HepG2 (cell line): ENCODE data around the gene EEF1AKMT3. TPM values are rescaled to one million over a fixed set of nuclear protein-coding genes. Genes with fewer than 3 reads are reported as not detected.

Experiments
- FIP1L1 ChIP-seq: fragments of 200-400 bp; formaldehyde crosslinking; IDR thresholded peaks from 2 replicates; pipeline ENCODE4 v1.6.1; 2018; ENCODE audit warnings: low read depth, mild to moderate bottlenecking, low read length, moderate library complexity, borderline replicate concordance; ENCODE audit not compliant: insufficient read depth
- FOSL2 ChIP-seq: sonication (generic); formaldehyde crosslinking; IDR thresholded peaks from 2 replicates; pipeline ENCODE4 v1.4.0; 2020; ENCODE audit warnings: missing genetic modification reagents
- HOXD1 ChIP-seq: sonication (generic); formaldehyde crosslinking; IDR thresholded peaks from 2 replicates; pipeline ENCODE4 v1.5.0; 2020; ENCODE audit warnings: missing genetic modification reagents
- MIXL1 ChIP-seq: IDR thresholded peaks from 2 replicates; pipeline ENCODE4 v1.6.1; 2016
- MXD4 ChIP-seq: IDR thresholded peaks from 2 replicates; pipeline ENCODE4 v1.6.1; 2016; ENCODE audit warnings: mild to moderate bottlenecking, missing biosample characterization, missing genetic modification reagents
- POLR2AphosphoS5 ChIP-seq: IDR thresholded peaks from 2 replicates; pipeline ENCODE4 v1.6.1; 2012; ENCODE audit warnings: low read depth, low read length
- POLR2G ChIP-seq: fragments of 200-400 bp; formaldehyde crosslinking; IDR thresholded peaks from 2 replicates; pipeline ENCODE4 v1.6.1; 2018; ENCODE audit warnings: mild to moderate bottlenecking, low read depth, low read length, moderate library complexity
- ZNF12 ChIP-seq: sonication (generic); formaldehyde crosslinking; IDR thresholded peaks from 2 replicates; pipeline ENCODE4 v1.5.0; 2020; ENCODE audit warnings: missing genetic modification reagents
- ZNF3 ChIP-seq: IDR thresholded peaks from 2 replicates; pipeline ENCODE4 v1.7.0; 2017; ENCODE audit warnings: inconsistent platforms
- ZNF614 ChIP-seq: IDR thresholded peaks from 2 replicates; pipeline ENCODE4 v1.6.1; 2018; ENCODE audit warnings: missing biosample characterization, missing genetic modification reagents, inconsistent platforms, borderline replicate concordance
- polyA plus RNA-seq, 8 experiments: library from polyadenylated mRNA; depleted of rRNA in 3 of 8; stranded (reverse) in 7 of 8; unstranded in 1 of 8; fragments of >200 nt; fragmentation: Illumina TruSeq in 4 of 8; extraction: Trizol in 4 of 8; gene quantifications; 2 replicates each; pipeline versions ENCODE4 v1.2.1 to v1.2.3, GENCODE V29; 2011 to 2016; ENCODE audit warnings: low read depth in 4 of 8, missing spikeins in 1 of 8, mixed read lengths in 1 of 8; ENCODE audit not compliant: insufficient read depth in 1 of 8
- total RNA-seq, 5 experiments: library from RNA; depleted of rRNA; stranded (reverse); fragments of >200 nt; fragmentation: Illumina TruSeq; extraction: Trizol; gene quantifications; 2 replicates each; pipeline ENCODE4 v1.2.3, GENCODE V29; 2016; ENCODE audit warnings: low read depth in 1 of 5
- TF ChIP-seq, protein P1 (sequence below): sonication (generic); formaldehyde crosslinking; IDR thresholded peaks from 2 replicates; pipeline ENCODE4 v1.5.1; 2020; ENCODE audit warnings: mild to moderate bottlenecking, missing genetic modification reagents, moderate library complexity
- TF ChIP-seq, protein P2 (sequence below): sonication (generic); formaldehyde crosslinking; IDR thresholded peaks from 2 replicates; pipeline ENCODE4 v1.4.0; 2020; ENCODE audit warnings: missing genetic modification reagents, low read depth, mild to moderate bottlenecking, borderline replicate concordance
- TF ChIP-seq, protein P3 (sequence below): sonication (generic); formaldehyde crosslinking; IDR thresholded peaks from 2 replicates; pipeline ENCODE4 v1.8.1; 2022; ENCODE audit warnings: mild to moderate bottlenecking, missing genetic modification reagents
- TF ChIP-seq, protein P4 (sequence below): sonication (generic); formaldehyde crosslinking; IDR thresholded peaks from 2 replicates; pipeline ENCODE4 v1.4.0; 2020; ENCODE audit warnings: missing genetic modification reagents
- TF ChIP-seq, protein P5 (sequence below): sonication (generic); formaldehyde crosslinking; IDR thresholded peaks from 2 replicates; pipeline ENCODE4 v1.4.0; 2020; ENCODE audit warnings: missing genetic modification reagents
- TF ChIP-seq, protein P6 (sequence below), 2 experiments: sonication (generic) in 1 of 2; formaldehyde crosslinking in 1 of 2; IDR thresholded peaks; 2 replicates each; pipeline versions ENCODE4 v1.4.0 to v1.6.1; 2018 to 2020; ENCODE audit warnings: missing genetic modification reagents in 2 of 2, borderline replicate concordance in 1 of 2, low read depth in 1 of 2, mild to moderate bottlenecking in 1 of 2, missing biosample characterization in 1 of 2

Gene EEF1AKMT3
- total and polyA plus RNA-seq, 2 of the 13 experiments (the other 11 are each of a cell fraction or from before 2014, with no cell fraction given), result 4.7 to 11.4 TPM

DNA sequence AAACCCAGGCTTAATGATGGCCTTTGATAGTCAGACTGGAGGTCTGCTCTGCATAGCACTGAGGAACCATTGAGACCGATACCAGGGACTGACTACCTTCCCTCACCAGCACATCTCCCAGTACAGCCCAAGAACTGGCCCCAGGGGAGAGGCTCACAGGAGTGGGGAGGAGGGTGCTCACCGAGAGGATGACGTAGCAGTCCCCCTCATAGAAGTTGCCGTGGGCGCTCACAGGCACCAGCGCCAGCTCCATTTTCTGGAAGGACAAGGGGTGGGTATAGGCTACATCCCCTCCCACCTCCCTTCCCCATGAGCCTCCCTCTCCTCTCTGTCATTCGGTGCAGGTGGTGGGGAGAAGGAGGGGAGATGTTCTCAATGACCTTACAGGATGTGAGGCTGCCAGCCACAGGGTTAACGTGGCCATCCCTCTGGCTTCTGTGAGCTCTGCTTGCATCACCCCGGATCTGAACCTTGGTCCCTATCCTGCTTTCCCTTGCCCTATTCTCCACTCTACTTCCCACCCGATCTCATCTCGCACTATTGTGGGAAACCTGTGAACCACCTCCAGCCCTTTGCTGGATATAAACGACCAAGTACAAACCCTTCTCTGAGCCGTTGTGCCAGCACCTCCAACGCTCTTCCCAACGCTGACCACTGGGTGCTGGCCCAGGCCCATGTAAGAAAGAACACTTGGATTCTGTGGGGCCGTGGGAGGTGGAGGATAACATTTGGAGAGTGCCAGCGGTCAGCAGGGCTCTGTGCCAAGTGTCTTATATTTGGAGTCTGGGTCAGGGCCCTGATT, 41.8 kb downstream of the EEF1AKMT3 start (continued):
- TF ChIP-seq, protein P1, sequence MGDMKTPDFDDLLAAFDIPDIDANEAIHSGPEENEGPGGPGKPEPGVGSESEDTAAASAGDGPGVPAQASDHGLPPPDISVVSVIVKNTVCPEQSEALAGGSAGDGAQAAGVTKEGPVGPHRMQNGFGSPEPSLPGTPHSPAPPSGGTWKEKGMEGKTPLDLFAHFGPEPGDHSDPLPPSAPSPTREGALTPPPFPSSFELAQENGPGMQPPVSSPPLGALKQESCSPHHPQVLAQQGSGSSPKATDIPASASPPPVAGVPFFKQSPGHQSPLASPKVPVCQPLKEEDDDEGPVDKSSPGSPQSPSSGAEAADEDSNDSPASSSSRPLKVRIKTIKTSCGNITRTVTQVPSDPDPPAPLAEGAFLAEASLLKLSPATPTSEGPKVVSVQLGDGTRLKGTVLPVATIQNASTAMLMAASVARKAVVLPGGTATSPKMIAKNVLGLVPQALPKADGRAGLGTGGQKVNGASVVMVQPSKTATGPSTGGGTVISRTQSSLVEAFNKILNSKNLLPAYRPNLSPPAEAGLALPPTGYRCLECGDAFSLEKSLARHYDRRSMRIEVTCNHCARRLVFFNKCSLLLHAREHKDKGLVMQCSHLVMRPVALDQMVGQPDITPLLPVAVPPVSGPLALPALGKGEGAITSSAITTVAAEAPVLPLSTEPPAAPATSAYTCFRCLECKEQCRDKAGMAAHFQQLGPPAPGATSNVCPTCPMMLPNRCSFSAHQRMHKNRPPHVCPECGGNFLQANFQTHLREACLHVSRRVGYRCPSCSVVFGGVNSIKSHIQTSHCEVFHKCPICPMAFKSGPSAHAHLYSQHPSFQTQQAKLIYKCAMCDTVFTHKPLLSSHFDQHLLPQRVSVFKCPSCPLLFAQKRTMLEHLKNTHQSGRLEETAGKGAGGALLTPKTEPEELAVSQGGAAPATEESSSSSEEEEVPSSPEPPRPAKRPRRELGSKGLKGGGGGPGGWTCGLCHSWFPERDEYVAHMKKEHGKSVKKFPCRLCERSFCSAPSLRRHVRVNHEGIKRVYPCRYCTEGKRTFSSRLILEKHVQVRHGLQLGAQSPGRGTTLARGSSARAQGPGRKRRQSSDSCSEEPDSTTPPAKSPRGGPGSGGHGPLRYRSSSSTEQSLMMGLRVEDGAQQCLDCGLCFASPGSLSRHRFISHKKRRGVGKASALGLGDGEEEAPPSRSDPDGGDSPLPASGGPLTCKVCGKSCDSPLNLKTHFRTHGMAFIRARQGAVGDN (CRISPR knock-in tag), result peak; percentile 70
- TF ChIP-seq POLR2AphosphoS5, result peak; percentile 51
- peak; percentile 7; the same call in 1 of the 2 replicates for TF ChIP-seq FOSL2
- TF ChIP-seq MIXL1 (CRISPR knock-in tag), result 0 out of 2 replicates have a peak, but pooled peaks have one; percentile 38
- TF ChIP-seq ZNF3 (CRISPR knock-in tag), result no peak
- peak; percentile 69 for TF ChIP-seq POLR2G
- TF ChIP-seq FIP1L1, result no peak
- TF ChIP-seq, protein P2, sequence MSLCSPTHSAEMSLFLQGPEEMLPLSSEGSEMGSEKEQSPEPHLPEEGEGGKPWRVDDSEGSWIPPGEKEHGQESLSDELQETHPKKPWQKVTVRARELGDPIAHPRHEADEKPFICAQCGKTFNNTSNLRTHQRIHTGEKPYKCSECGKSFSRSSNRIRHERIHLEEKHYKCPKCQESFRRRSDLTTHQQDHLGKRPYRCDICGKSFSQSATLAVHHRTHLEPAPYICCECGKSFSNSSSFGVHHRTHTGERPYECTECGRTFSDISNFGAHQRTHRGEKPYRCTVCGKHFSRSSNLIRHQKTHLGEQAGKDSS (CRISPR knock-in tag), result no peak
- TF ChIP-seq ZNF614 (CRISPR knock-in tag), result 0 out of 2 replicates have a peak, but pooled peaks have one; percentile 43
- TF ChIP-seq, protein P3, sequence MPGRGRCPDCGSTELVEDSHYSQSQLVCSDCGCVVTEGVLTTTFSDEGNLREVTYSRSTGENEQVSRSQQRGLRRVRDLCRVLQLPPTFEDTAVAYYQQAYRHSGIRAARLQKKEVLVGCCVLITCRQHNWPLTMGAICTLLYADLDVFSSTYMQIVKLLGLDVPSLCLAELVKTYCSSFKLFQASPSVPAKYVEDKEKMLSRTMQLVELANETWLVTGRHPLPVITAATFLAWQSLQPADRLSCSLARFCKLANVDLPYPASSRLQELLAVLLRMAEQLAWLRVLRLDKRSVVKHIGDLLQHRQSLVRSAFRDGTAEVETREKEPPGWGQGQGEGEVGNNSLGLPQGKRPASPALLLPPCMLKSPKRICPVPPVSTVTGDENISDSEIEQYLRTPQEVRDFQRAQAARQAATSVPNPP, result no peak
- TF ChIP-seq, protein P4, sequence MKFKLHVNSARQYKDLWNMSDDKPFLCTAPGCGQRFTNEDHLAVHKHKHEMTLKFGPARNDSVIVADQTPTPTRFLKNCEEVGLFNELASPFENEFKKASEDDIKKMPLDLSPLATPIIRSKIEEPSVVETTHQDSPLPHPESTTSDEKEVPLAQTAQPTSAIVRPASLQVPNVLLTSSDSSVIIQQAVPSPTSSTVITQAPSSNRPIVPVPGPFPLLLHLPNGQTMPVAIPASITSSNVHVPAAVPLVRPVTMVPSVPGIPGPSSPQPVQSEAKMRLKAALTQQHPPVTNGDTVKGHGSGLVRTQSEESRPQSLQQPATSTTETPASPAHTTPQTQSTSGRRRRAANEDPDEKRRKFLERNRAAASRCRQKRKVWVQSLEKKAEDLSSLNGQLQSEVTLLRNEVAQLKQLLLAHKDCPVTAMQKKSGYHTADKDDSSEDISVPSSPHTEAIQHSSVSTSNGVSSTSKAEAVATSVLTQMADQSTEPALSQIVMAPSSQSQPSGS (CRISPR knock-in tag), result peak; percentile 43; the same call in 1 of the 2 replicates
- TF ChIP-seq, protein P5, sequence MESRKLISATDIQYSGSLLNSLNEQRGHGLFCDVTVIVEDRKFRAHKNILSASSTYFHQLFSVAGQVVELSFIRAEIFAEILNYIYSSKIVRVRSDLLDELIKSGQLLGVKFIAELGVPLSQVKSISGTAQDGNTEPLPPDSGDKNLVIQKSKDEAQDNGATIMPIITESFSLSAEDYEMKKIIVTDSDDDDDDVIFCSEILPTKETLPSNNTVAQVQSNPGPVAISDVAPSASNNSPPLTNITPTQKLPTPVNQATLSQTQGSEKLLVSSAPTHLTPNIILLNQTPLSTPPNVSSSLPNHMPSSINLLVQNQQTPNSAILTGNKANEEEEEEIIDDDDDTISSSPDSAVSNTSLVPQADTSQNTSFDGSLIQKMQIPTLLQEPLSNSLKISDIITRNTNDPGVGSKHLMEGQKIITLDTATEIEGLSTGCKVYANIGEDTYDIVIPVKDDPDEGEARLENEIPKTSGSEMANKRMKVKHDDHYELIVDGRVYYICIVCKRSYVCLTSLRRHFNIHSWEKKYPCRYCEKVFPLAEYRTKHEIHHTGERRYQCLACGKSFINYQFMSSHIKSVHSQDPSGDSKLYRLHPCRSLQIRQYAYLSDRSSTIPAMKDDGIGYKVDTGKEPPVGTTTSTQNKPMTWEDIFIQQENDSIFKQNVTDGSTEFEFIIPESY (CRISPR knock-in tag), result peak; percentile 8; the same call in 1 of the 2 replicates
- no peak for TF ChIP-seq ZNF12
- TF ChIP-seq MXD4 (CRISPR knock-in tag), result no peak
- TF ChIP-seq, protein P6, sequence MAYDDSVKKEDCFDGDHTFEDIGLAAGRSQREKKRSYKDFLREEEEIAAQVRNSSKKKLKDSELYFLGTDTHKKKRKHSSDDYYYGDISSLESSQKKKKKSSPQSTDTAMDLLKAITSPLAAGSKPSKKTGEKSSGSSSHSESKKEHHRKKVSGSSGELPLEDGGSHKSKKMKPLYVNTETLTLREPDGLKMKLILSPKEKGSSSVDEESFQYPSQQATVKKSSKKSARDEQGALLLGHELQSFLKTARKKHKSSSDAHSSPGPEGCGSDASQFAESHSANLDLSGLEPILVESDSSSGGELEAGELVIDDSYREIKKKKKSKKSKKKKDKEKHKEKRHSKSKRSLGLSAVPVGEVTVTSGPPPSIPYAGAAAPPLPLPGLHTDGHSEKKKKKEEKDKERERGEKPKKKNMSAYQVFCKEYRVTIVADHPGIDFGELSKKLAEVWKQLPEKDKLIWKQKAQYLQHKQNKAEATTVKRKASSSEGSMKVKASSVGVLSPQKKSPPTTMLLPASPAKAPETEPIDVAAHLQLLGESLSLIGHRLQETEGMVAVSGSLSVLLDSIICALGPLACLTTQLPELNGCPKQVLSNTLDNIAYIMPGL (CRISPR knock-in tag; IDR thresholded peaks at IDR 0.05; ENCODE audit: borderline replicate concordance in 1 of 2, low read depth in 1 of 2), result 0 out of 4 replicates have a peak, but pooled peaks of 1 of the 2 experiments have one; percentile 44
- no peak for TF ChIP-seq HOXD1 (CRISPR knock-in tag)
